PFSK-1 (cell line): ENCODE results near the gene MAP3K7.

Experiments
- FOXP2 ChIP-seq: optimal IDR thresholded peaks from 2 replicates; pipeline ENCODE3; 2011; ENCODE audit warnings: borderline replicate concordance, control low read depth, inconsistent platforms; ENCODE audit not compliant: insufficient read depth; ENCODE audit errors: extremely low read length, extremely low read depth
- POLR2AphosphoS5 ChIP-seq: IDR thresholded peaks from 2 replicates; pipeline ENCODE4 v1.6.1; 2012; ENCODE audit warnings: low read depth, mild to moderate bottlenecking, control low read depth, low read length, moderate library complexity
- REST ChIP-seq, 2 experiments: IDR thresholded peaks; 2 replicates each; pipeline versions ENCODE4 v1.6.1 to v1.8.0; 2011 to 2012; ENCODE audit warnings: low read depth in 2 of 2, low read length in 2 of 2, control low read depth in 1 of 2, inconsistent platforms in 1 of 2, mild to moderate bottlenecking in 1 of 2, moderate library complexity in 1 of 2; ENCODE audit not compliant: insufficient read depth in 1 of 2
- SIN3A ChIP-seq: IDR thresholded peaks from 2 replicates; pipeline ENCODE4 v1.6.1; 2012; ENCODE audit warnings: mild to moderate bottlenecking, low read length, moderate library complexity, borderline replicate concordance; ENCODE audit not compliant: insufficient read depth
- TAF1 ChIP-seq: IDR thresholded peaks from 2 replicates; pipeline ENCODE4 v1.6.1; 2012; ENCODE audit warnings: low read length, control low read depth, borderline replicate concordance; ENCODE audit not compliant: insufficient read depth

MAP3K7 gene

GRCh38 chr6:90467546-90467945 lies 119.3 kb downstream of the MAP3K7 start:
- TF ChIP-seq REST (IDR thresholded peaks at IDR 0.05; ENCODE audit: insufficient read depth in 1 of 2, low read depth in 2 of 2, low read length in 2 of 2) (no peak), SIN3A (no peak), FOXP2 (no peak), POLR2AphosphoS5 (no peak), TAF1 (no peak)

- TF ChIP-seq TAF1 (no peak), SIN3A (no peak), REST (IDR thresholded peaks at IDR 0.05; ENCODE audit: insufficient read depth in 1 of 2, low read depth in 2 of 2, low read length in 2 of 2) (no peak), POLR2AphosphoS5 (no peak), FOXP2 (no peak)
These were observed 120.5 kb downstream of the MAP3K7 start for GRCh38 chr6:90466154-90466940.

- TF ChIP-seq POLR2AphosphoS5 = no peak
- TF ChIP-seq FOXP2 = no peak
- TF ChIP-seq SIN3A = no peak
- no peak for TF ChIP-seq REST (IDR thresholded peaks at IDR 0.05; ENCODE audit: insufficient read depth in 1 of 2, low read depth in 2 of 2, low read length in 2 of 2)
- TF ChIP-seq TAF1 = no peak
These were observed 121.2 kb downstream of the MAP3K7 start for GRCh38 chr6:90465686-90466085.

- TF ChIP-seq POLR2AphosphoS5 (no peak), FOXP2 (no peak), REST (IDR thresholded peaks at IDR 0.05; ENCODE audit: insufficient read depth in 1 of 2, low read depth in 2 of 2, low read length in 2 of 2) (no peak), SIN3A (no peak)
These were observed 122.4 kb downstream of the MAP3K7 start for GRCh38 chr6:90464507-90464906.

GRCh38 chr6:90463874-90464273 lies 123.0 kb downstream of the MAP3K7 start:
- TF ChIP-seq FOXP2 = no peak
